Endothelial cell of umbilical vein (primary cell): ENCODE measurements around the gene TUBA1A.
A peak's percentile ranks its signal among the peaks of the same experiment; 100 is the strongest.

ENCODE experiments used
- CTCF ChIP-seq, 2 donors: IDR thresholded peaks; 1 replicate in 1 of 2; 2 replicates in 1 of 2; pipeline ENCODE4 v1.5.1; 2011; ENCODE audit warnings: low read length in 2 of 2, mild to moderate bottlenecking in 2 of 2, moderate library complexity in 2 of 2, control low read depth in 1 of 2, inconsistent platforms in 1 of 2, low read depth in 1 of 2; ENCODE audit not compliant: insufficient read depth in 1 of 2; ENCODE audit errors: extremely low read depth in 1 of 2
- JUN ChIP-seq: IDR thresholded peaks from 2 replicates; pipeline ENCODE4 v1.6.1; 2011; ENCODE audit warnings: borderline replicate concordance, low read depth; ENCODE audit not compliant: insufficient read length, insufficient read depth
- POLR2A ChIP-seq: IDR thresholded peaks from 2 replicates; pipeline ENCODE4 v1.6.1; 2012; ENCODE audit warnings: low read depth, mild to moderate bottlenecking, control low read depth, low read length
- POLR2AphosphoS5 ChIP-seq: IDR thresholded peaks from 2 replicates; pipeline ENCODE4 v1.6.1; 2012; ENCODE audit warnings: low read depth, mild to moderate bottlenecking, control low read depth, low read length, moderate library complexity; ENCODE audit not compliant: insufficient read depth

- TF ChIP-seq CTCF (IDR thresholded peaks at IDR 0.05; ENCODE audit: extremely low read depth in 1 of 2, insufficient read depth in 1 of 2, low read depth in 1 of 2, low read length in 2 of 2) (no peak), JUN (peak; percentile 16), POLR2A (no peak), POLR2AphosphoS5 (no peak)
These were observed 1.1 kb upstream of the TUBA1A start for GRCh38 chr12:49189731-49190716.
